GM12878 (cell line): ENCODE results near the gene CAMTA1. TPM values are rescaled to one million over a fixed set of nuclear protein-coding genes. Genes with fewer than 3 reads are reported as not detected.
"Not testable (repeated sequence)": the region's sequence is repeated elsewhere in the genome, so short reads cannot be mapped to it uniquely, and the experiment has no call there.

ENCODE experiments used
- ATAC-seq: fragments of 200-7000 bp; cut with Tn5 transposase; 3 replicates; pipeline ENCODE4 v1.9.1; 2020; ENCODE audit warnings: mild to moderate bottlenecking, moderate library complexity
- BruUV-seq: library from RNA; stranded (reverse); fragments of 400-500 nt; replicated peaks from 2 replicates; lab custom pipeline; 2021; lab: Mats Ljungman, UMichigan
- CTCF ChIA-PET: fragments of 300-600 bp; sonication (Branson Sonifier 250); formaldehyde crosslinking; extraction: SDS; loops from one replicate; lab custom pipeline; 2021; ENCODE audit warnings: inconsistent platforms; lab: Yijun Ruan, JAX
- POLR2A ChIA-PET: fragments of 350-600 bp; formaldehyde crosslinking; extraction: SDS; loops from one replicate; lab custom pipeline; 2021; ENCODE audit warnings: inconsistent platforms; lab: Charles Lee
- RAD21 ChIA-PET: fragments of 300-600 bp; sonication (Branson Sonifier 250); formaldehyde crosslinking; loops from one replicate; lab custom pipeline; 2023; ENCODE audit warnings: antibody characterized with exemption; ENCODE audit not compliant: unreplicated experiment; lab: Charles Lee
- SMC1A ChIA-PET: fragments of 300-600 bp; sonication (Branson Sonifier 250); formaldehyde crosslinking; loops from one replicate; lab custom pipeline; 2023; ENCODE audit not compliant: unreplicated experiment, uncharacterized antibody; lab: Charles Lee
- DNase-seq: peaks from one replicate; pipeline ENCODE4 v3.0.0-alpha.2; 2011; ENCODE audit warnings: low read depth, low spot score
- FAIRE-seq: peaks from 3 replicates; lab custom pipeline; 2011; peaks lifted over from hg19 to GRCh38; lab: Jason Lieb, UNC
- H2AFZ ChIP-seq: 2 replicates; pipeline ENCODE4 v1.6.0; 2011; ENCODE audit warnings: low read depth, low read length, control low read depth; ENCODE audit not compliant: control insufficient read depth
- H3K27ac ChIP-seq: 2 replicates; pipeline ENCODE4 v1.5.1; 2011; ENCODE audit warnings: control low read depth; ENCODE audit not compliant: control insufficient read depth, insufficient read depth
- H3K27me3 ChIP-seq, 2 experiments: replicated peaks in 1 of 2; 2 replicates each; pipeline versions ENCODE4 v1.6.0 to v1.6.1; 2011; ENCODE audit warnings: low read length in 1 of 2; ENCODE audit not compliant: control insufficient read depth in 2 of 2, insufficient read depth in 2 of 2
- H3K36me3 ChIP-seq, 2 experiments: 2 replicates each; pipeline ENCODE4 v1.5.1; 2011; ENCODE audit warnings: low read length in 1 of 2; ENCODE audit not compliant: control insufficient read depth in 2 of 2, insufficient read depth in 2 of 2
- H3K4me1 ChIP-seq: 2 replicates; pipeline ENCODE4 v1.6.1; 2011; ENCODE audit warnings: mild to moderate bottlenecking, low read length, moderate library complexity, mixed read lengths; ENCODE audit not compliant: control insufficient read depth, insufficient read depth
- H3K4me2 ChIP-seq: 2 replicates; pipeline ENCODE4 v1.6.0; 2011; ENCODE audit warnings: control low read depth; ENCODE audit not compliant: control insufficient read depth, insufficient read depth
- H3K4me3 ChIP-seq: fragments of 200-600 bp; sonication (generic); 2 replicates; pipeline ENCODE4 v1.5.1; 2016
- H3K79me2 ChIP-seq: 2 replicates; pipeline ENCODE4 v1.6.0; 2011; ENCODE audit warnings: low read length; ENCODE audit not compliant: control insufficient read depth, insufficient read depth
- H3K9ac ChIP-seq: 2 replicates; pipeline ENCODE4 v1.8.0; 2011; ENCODE audit warnings: low read length, control low read depth, mixed read lengths; ENCODE audit not compliant: control insufficient read depth, insufficient read depth
- H3K9me3 ChIP-seq: replicated peaks from 3 replicates; pipeline ENCODE4 v1.5.1; 2011; ENCODE audit warnings: mild to moderate bottlenecking, low read length; ENCODE audit not compliant: control insufficient read depth, insufficient read depth
- H4K20me1 ChIP-seq: 2 replicates; pipeline ENCODE4 v1.6.0; 2011; ENCODE audit not compliant: control insufficient read depth, insufficient read depth
- KLF5 ChIP-seq: fragments of 450-650 bp; IDR thresholded peaks from 2 replicates; pipeline ENCODE4 v1.6.1; 2014; ENCODE audit warnings: mild to moderate bottlenecking; ENCODE audit not compliant: partially characterized antibody
- NR2C2 ChIP-seq: IDR thresholded peaks from 2 replicates; pipeline ENCODE4 v1.6.1; 2011; ENCODE audit warnings: borderline replicate concordance, low read depth; ENCODE audit not compliant: control insufficient read depth, insufficient read length
- NR2F1 ChIP-seq: fragments of 450-650 bp; conservative IDR thresholded peaks from 2 replicates; pipeline ENCODE4 v1.6.1; 2017; ENCODE audit warnings: mild to moderate bottlenecking
- ZZZ3 ChIP-seq: IDR thresholded peaks from 2 replicates; pipeline ENCODE4 v1.6.1; 2011; ENCODE audit warnings: low read depth; ENCODE audit not compliant: control insufficient read depth, insufficient read length
- WGBS: methylation state at CpG from one replicate; pipeline ENCODE4 v1.1.6; 2016; ENCODE audit warnings: low lambda C conversion rate; ENCODE audit not compliant: insufficient replicate concordance, insufficient coverage; ENCODE audit errors: missing lambda C conversion rate; 5-methylcytosine and 5-hydroxymethylcytosine counted together
- in situ Hi-C: fragments of 300-500 bp; cut with MboI; formaldehyde crosslinking; loops from 9 replicates; pipeline ENCODE4 v1.14.3; 2018; ENCODE audit warnings: mixed read lengths
- intact Hi-C: fragments of 100-400 bp; cut with micrococcal nuclease; formaldehyde crosslinking; loops from one replicate; pipeline ENCODE4 v1.14.2; 2022; ENCODE audit not compliant: unreplicated experiment
- polyA plus RNA-seq, 11 experiments: library from polyadenylated mRNA; depleted of rRNA in 4 of 11; unstranded in 6 of 11; stranded (reverse) in 5 of 11; fragments of >200 nt; fragmentation: Nextera tagmentation in 4 of 11; fragmentation: Illumina TruSeq in 1 of 11; extraction: Ambion mirVana in 4 of 11; extraction: Trizol in 1 of 11; gene quantifications; 1 replicate in 1 of 11; 2 replicates in 10 of 11; pipeline versions ENCODE4 v1.2.1 to v1.2.3, GENCODE V29; 2011 to 2016; ENCODE audit warnings: inconsistent platforms in 2 of 11, missing spikeins in 2 of 11, low read depth in 1 of 11
- total RNA-seq, 4 experiments: library from RNA; depleted of rRNA in 3 of 4; stranded (reverse); fragments of >200 nt in 3 of 4; fragmentation: Illumina TruSeq in 1 of 4; extraction: Trizol in 1 of 4; gene quantifications; 2 replicates each; pipeline versions ENCODE4 v1.2.1 to v1.2.3, GENCODE V29; 2013 to 2021

The CAMTA1 gene
- total and polyA plus RNA-seq, 10 of the 15 experiments (the other 5 are each of a cell fraction or from before 2014, with no cell fraction given), result 37.7 to 148 (median 76.4) TPM

GRCh38 chr1:7329868-7330615, 544.8 kb downstream of the CAMTA1 start:
- TF ChIP-seq KLF5 (no peak), NR2C2 (no peak), ZZZ3 (no peak), NR2F1 (no peak)
- TF ChIP-seq, all 136 proteins: peak for 0
- SMC1A ChIA-PET, result no interaction called here

GRCh38 chr1:7330726-7331125, 545.5 kb downstream of the CAMTA1 start:
- H2AFZ ChIP-seq, H3K36me3 ChIP-seq, DNase-seq, H3K4me1 ChIP-seq, H3K9me3 ChIP-seq, in situ Hi-C loops, H3K27me3 ChIP-seq, SMC1A ChIA-PET, FAIRE-seq, ATAC-seq, CTCF ChIA-PET, POLR2A ChIA-PET, H3K27ac ChIP-seq, H4K20me1 ChIP-seq, RAD21 ChIA-PET, H3K4me2 ChIP-seq, intact Hi-C loops, H3K4me3 ChIP-seq, BruUV-seq, H3K9ac ChIP-seq, H3K79me2 ChIP-seq: not testable (repeated sequence)
- 49% methylated on average over 7 of the region's 7 CpGs for WGBS

More at GRCh38 chr1:7329868-7330615, 544.8 kb downstream of the CAMTA1 start:
- ATAC-seq (no peak), FAIRE-seq (no peak), DNase-seq (no peak)
- Histone ChIP-seq H3K9ac (no peak overlapping the region), H3K4me3 (no peak overlapping the region), H3K27ac (no peak overlapping the region), H4K20me1 (no peaks in the 10 kb centered on the region), H3K9me3 (no peaks in the 10 kb centered on the region), H3K36me3 (no peaks in the 10 kb centered on the region), H3K79me2 (no peaks in the 10 kb centered on the region), H3K4me2 (no peak overlapping the region), H2AFZ (no peak overlapping the region), H3K4me1 (no peaks in the 10 kb centered on the region), H3K27me3 (no peaks in the 10 kb centered on the region)
- CTCF ChIA-PET, result no interaction called here
- POLR2A ChIA-PET, result no interaction called here
- intact Hi-C loops, result no loop called here
- RAD21 ChIA-PET, result no interaction called here
- no TSS peak for BruUV-seq
- in situ Hi-C loops, result no loop called here
- WGBS, result 38% methylated on average over 15 of the region's 15 CpGs
